Thoracic aorta (tissue), 2 donors: ENCODE measurements around the gene PTPRJ. TPM values are rescaled to one million over a fixed set of nuclear protein-coding genes. Genes with fewer than 3 reads are reported as not detected.

Source experiments
- ATAC-seq: fragments of 150-250 bp; one replicate; pipeline ENCODE4 v1.8.0; 2017; ENCODE audit warnings: low read depth; ENCODE audit not compliant: insufficient number of reproducible peaks, low FRiP score
- DNase-seq: peaks from one replicate; pipeline ENCODE4 v3.0.0-alpha.2; 2020; ENCODE audit warnings: low spot score
- H3K27ac ChIP-seq, 2 donors: fragments of 200-600 bp; sonication (generic); 1 replicate in 1 of 2; 2 replicates in 1 of 2; pipeline ENCODE4 v1.5.1; 2016; ENCODE audit warnings: mild to moderate bottlenecking in 2 of 2, moderate library complexity in 2 of 2
- H3K27me3 ChIP-seq: fragments of 200-600 bp; sonication (generic); replicated peaks from 2 replicates; pipeline ENCODE4 v1.6.0; 2016; ENCODE audit warnings: mild to moderate bottlenecking; ENCODE audit not compliant: insufficient read depth
- H3K36me3 ChIP-seq: fragments of 200-600 bp; sonication (generic); one replicate; pipeline ENCODE4 v1.5.1; 2016
- H3K4me1 ChIP-seq, 2 donors: fragments of 200-600 bp; sonication (generic); 1 replicate in 1 of 2; 2 replicates in 1 of 2; pipeline versions ENCODE4 v1.5.1 to v1.6.0; 2016; ENCODE audit warnings: low read depth in 2 of 2, mild to moderate bottlenecking in 1 of 2; ENCODE audit not compliant: control insufficient read depth in 1 of 2
- H3K4me3 ChIP-seq: fragments of 200-600 bp; sonication (generic); 2 replicates; pipeline ENCODE4 v1.5.1; 2016; ENCODE audit warnings: mild to moderate bottlenecking
- H3K9me3 ChIP-seq: fragments of 200-600 bp; sonication (generic); 2 replicates; pipeline ENCODE4 v1.5.1; 2016
- total RNA-seq, 2 donors: library from RNA; depleted of rRNA; stranded (reverse); fragments of >200 nt; gene quantifications; one replicate each; pipeline versions ENCODE4 v1.1.0 to v1.2.3, GENCODE V29; 2016
- TF ChIP-seq, protein P1 (sequence below): fragments of 200-600 bp; sonication (generic); IDR thresholded peaks from one replicate; pipeline ENCODE4 v1.5.1; 2019; ENCODE audit warnings: antibody characterized with exemption

Gene PTPRJ
- total RNA-seq, 2 donors from 2014 or later = 20.4 to 20.9 TPM

DNA sequence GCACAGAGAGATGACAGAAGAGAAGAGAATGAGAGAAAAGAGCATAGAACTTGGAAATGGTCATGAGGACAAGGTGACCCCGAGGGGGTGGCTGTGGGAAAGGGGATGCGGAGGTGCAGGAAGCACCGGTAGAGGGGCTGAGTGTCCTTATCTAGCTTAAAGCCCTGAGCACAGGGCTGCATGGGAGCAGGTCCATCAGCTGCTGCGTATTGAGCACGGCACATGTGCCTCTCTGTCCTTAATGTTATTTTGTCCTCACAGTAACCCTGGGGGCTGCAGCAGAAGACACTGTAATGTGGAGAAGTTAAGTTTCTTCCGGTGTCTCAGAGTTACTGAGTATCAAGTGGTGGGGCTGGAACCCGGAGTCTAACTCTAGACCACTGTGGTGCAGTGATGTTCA is 141.9 kb downstream of the PTPRJ start:
- no peaks in the 10 kb centered on the region for H3K4me1 ChIP-seq
- no peak overlapping the region for H3K4me3 ChIP-seq
- H3K27ac ChIP-seq = no peak overlapping the region
- peaks cover 7% of the 10 kb centered on the region for H3K36me3 ChIP-seq
- TF ChIP-seq, protein P1, sequence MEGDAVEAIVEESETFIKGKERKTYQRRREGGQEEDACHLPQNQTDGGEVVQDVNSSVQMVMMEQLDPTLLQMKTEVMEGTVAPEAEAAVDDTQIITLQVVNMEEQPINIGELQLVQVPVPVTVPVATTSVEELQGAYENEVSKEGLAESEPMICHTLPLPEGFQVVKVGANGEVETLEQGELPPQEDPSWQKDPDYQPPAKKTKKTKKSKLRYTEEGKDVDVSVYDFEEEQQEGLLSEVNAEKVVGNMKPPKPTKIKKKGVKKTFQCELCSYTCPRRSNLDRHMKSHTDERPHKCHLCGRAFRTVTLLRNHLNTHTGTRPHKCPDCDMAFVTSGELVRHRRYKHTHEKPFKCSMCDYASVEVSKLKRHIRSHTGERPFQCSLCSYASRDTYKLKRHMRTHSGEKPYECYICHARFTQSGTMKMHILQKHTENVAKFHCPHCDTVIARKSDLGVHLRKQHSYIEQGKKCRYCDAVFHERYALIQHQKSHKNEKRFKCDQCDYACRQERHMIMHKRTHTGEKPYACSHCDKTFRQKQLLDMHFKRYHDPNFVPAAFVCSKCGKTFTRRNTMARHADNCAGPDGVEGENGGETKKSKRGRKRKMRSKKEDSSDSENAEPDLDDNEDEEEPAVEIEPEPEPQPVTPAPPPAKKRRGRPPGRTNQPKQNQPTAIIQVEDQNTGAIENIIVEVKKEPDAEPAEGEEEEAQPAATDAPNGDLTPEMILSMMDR = no peak
- no peaks in the 10 kb centered on the region for H3K9me3 ChIP-seq
- DNase-seq (no peak), ATAC-seq (no peak)
- no peaks in the 10 kb centered on the region for H3K27me3 ChIP-seq

DNA sequence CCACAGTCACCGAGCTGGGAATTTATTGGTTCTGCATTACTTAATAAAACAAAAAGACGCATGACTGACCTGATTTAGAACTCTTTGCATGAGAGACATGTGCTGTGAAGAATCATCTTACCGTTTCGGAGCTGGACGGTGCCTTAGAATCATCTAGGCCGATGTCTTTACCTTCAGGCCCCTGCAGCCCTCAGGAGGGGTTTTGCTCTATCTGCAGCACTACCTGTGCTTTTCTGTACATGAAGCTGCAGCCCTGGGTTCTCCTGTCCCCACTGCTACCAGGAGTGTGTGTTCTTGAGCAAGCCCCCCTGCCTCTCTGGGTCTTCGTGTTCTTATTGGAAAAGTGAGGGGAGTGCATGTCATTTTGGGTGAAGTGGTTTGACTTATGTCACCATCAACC is 142.3 kb downstream of the PTPRJ start:
- TF ChIP-seq, protein P1 = no peak
- Histone ChIP-seq H3K4me1 (no peaks in the 10 kb centered on the region), H3K4me3 (no peak overlapping the region), H3K27ac (no peak overlapping the region), H3K9me3 (no peaks in the 10 kb centered on the region), H3K27me3 (no peaks in the 10 kb centered on the region), H3K36me3 (peaks cover 8% of the 10 kb centered on the region)
- ATAC-seq (no peak), DNase-seq (no peak)

DNA sequence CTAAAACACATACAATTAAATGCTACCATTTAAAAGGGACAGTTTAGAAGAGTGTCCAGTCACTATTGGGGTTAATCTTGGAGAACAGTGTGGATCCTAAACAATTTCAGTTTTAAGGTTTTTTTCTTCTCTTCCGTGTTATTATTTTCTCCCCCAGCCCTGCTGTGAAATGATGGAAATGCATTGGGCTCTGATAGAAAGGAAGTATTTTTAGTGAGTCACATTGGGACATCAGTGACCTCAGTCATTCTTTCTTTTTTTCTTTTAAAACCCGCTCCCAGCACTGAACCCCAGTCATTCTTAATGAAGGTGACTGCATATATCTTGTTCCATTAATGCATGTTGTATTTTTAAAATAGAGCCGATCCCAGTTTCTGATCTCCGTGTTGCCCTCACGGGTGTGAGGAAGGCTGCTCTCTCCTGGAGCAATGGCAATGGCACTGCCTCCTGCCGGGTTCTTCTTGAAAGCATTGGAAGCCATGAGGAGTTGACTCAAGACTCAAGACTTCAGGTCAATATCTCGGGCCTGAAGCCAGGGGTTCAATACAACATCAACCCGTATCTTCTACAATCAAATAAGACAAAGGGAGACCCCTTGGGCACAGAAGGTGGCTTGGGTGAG is 143.0 kb downstream of the PTPRJ start:
- H3K27me3 ChIP-seq = no peaks in the 10 kb centered on the region
- TF ChIP-seq, protein P1 = no peak
- H3K27ac ChIP-seq = no peak overlapping the region
- H3K4me1 ChIP-seq = no peaks in the 10 kb centered on the region
- DNase-seq (no peak), ATAC-seq (no peak)
- no peak overlapping the region for H3K4me3 ChIP-seq
- H3K36me3 ChIP-seq = peaks cover 14% of the 10 kb centered on the region
- H3K9me3 ChIP-seq = no peaks in the 10 kb centered on the region

DNA sequence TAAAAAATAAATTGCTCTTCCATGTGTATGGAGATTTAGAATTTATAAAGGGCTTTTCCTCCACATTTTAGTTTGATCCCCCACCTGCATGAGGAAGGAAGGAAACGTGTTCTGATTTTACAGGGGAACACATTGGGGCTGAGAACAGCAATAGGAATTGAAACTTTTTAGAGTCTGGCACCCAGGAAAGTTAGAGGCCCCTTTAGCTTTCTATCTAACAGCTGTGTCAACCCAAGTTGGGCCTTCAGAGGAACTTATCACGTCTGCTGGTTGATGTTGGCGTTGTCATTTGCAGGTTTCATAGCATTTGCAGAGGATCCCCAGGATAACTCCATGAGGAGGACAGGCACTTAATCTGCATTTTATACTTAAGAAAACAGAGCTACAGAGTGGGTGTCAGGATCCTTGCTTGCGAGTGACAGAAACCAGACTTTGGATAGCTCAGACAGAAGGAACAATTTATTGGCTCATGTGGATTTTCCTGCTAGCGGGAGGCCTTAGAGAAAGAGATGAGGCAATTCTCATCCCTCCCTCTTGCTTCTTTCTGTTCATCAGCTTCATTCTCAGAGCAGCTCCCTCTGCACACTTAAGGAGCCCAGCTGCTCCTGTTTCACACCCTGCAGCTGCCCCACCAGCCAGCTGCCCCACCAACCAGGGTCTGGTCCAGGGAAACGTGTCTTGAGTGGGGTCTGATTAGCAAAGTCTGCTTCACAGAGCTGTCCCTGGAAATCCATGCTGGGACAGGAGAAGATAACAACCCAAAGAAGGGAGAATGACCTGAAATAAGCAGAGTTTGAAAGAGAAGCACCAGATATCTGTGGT is 143.8 kb downstream of the PTPRJ start:
- H3K27me3 ChIP-seq = no peaks in the 10 kb centered on the region
- H3K36me3 ChIP-seq = peaks cover 19% of the 10 kb centered on the region
- ATAC-seq (no peak), DNase-seq (no peak)
- no peak overlapping the region for H3K4me3 ChIP-seq
- no peak overlapping the region for H3K27ac ChIP-seq
- H3K4me1 ChIP-seq = no peaks in the 10 kb centered on the region
- TF ChIP-seq, protein P1 = no peak
- no peaks in the 10 kb centered on the region for H3K9me3 ChIP-seq

DNA sequence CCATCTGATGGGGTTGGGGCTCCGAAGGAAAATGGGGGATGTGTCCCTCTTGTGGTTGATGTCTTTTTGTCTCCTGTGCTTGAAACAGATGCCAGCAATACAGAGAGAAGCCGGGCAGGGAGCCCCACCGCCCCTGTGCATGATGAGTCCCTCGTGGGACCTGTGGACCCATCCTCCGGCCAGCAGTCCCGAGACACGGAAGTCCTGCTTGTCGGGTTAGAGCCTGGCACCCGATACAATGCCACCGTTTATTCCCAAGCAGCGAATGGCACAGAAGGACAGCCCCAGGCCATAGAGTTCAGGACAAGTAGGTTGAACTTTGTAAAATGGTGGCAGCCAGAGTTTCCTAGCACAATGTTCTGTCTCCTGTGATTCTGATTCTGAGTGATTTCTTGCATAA is 144.5 kb downstream of the PTPRJ start:
- TF ChIP-seq, protein P1 = no peak
- DNase-seq = no peak
- H3K36me3 ChIP-seq = peaks cover 19% of the 10 kb centered on the region
- no peak overlapping the region for H3K27ac ChIP-seq
- no peaks in the 10 kb centered on the region for H3K4me1 ChIP-seq
- H3K4me3 ChIP-seq = no peak overlapping the region
- H3K27me3 ChIP-seq = no peaks in the 10 kb centered on the region
- H3K9me3 ChIP-seq = no peaks in the 10 kb centered on the region
- no peak for ATAC-seq
